Activated CD8-positive, alpha-beta memory T cell treated with anti-CD3 and anti-CD28 coated beads, Interleukin-2, amount 50 U/mL, for 24 hours (primary cell): ENCODE results near the gene ZNF316.

Source experiments
- DNase-seq: peaks from one replicate; pipeline ENCODE4 v3.0.0-alpha.2; 2020; ENCODE audit errors: extremely low read depth

ZNF316 gene

DNA sequence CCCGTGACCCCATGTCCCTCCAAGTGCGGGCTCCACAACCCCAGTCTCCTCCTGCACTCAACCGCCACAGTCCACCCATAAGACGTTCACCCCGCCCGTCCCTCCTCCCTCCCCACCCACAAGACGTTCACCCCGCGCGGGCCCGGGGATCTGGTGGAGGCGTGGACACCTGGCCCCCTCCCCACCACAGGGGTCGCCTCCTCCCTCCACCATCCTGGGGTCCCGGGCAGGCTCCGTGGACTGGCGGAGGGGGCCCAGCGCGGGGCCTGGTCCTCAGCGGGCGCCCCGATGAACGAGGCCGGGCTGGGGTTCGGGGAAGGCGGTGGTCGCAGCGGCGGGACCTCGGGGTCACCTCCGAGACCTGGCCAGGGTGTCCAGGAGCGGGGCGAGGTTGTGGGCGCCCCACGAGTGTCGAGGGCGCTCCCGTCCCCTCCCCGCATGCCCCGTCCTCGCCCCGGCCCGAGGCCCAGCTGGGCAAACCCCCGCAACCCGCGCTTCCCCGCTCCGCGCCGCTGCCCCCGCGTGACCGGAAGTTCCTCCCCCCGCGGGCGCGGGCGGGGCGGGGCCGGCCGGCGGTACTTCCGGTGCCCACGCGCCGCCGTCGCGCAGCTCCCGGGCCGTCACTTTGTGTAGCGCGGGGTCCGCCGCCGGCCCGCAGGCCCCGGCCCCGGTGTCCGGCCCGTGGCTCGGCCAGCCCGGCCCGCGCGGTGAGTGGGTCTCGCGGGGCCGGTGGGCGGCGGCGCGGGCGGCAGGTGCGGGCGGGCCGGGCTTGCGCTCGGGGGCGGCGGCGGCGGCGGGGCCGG is at the start of gene ZNF316:
TSS of gene ZNF316 (plus strand) at position 578 of the 803 bp plus-strand sequence. CDS start 5,092 bp downstream, outside the sequence.
- DNase-seq = no peak

DNA sequence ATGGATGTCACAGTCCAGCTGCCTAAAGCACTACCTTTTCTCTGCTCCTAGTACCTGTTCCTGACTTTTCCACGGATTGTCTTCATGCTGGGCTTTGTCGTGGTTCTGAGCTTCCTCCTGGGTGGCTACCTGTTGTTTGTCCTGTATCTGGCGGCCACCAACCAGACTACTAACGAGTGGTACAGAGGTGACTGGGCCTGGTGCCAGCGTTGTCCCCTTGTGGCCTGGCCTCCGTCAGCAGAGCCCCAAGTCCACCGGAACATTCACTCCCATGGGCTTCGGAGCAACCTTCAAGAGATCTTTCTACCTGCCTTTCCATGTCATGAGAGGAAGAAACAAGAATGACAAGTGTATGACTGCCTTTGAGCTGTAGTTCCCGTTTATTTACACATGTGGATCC is 48.6 kb upstream of the ZNF316 start:
- DNase-seq = no peak

DNA sequence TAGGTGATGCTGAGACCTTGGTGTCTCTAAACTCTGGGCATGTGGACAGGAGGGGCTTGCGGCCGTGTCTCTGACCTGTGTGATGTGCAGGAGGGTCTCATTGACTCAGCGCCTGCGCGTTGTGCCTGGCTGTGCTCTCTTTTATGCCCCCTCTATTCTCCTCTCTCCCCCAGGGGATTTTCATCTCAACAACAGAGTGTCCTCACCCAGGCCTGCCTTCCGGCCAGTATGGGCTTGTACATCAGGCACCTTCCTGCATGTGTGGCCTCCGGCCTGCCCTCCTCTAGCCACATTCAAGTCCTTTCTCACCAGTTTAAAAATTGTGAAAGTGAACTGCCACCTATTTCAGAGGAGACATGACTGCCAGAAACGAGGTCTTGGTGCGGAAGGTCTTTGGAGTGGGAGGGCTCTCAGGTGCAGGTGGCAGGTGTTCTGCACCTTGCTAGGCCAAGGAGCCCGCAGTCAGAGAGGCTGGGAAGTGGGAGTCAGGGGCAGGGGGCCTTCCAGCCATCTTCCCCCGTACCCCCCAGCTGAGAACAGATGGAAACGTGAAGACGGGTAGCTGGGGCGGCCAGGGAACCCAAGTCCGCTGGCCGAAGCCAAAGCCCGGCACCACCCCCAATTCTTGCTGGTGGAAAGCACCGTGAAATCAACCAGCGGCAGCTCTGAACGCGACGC is 47.8 kb upstream of the ZNF316 start:
- DNase-seq = no peak

DNA sequence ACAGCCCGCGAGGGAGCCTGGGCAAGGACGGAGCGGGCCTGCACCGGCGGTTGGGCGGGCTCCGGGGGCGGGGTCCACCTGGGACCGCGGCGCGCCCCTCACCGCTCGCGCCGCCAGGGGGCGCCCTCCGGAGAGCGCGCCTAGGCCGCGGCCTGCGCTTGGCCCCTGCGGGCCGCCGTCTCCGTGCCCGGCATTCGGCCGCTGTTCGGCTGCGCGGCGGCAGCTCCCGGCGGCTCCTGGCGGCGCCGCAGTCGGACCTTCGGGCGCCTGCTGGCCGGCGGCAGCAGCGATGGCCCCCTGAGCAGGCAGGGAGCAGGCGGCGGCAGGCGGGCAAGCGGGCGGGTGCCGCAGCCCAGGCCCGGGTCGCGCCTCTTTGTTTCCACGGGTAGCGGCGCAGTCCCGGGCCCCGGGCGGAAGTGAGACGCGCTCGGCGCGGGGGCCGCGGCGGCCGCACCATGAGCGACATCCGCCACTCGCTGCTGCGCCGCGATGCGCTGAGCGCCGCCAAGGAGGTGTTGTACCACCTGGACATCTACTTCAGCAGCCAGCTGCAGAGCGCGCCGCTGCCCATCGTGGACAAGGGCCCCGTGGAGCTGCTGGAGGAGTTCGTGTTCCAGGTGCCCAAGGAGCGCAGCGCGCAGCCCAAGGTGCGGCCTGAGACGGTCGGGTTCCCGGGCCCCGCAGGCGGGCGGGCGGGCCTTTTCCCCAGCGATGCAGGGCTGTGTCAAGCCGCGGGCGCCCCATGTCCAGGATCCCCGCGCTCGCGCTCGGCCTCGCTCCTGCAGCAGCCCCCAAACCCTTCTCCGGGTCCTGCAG is 47.1 kb upstream of the ZNF316 start, which contains the start of gene INTS15:
TSS of gene INTS15 (plus strand) at position 193 of the 816 bp plus-strand sequence. CDS start at position 456, 263 bp downstream.
- peak; percentile 49 for DNase-seq

DNA sequence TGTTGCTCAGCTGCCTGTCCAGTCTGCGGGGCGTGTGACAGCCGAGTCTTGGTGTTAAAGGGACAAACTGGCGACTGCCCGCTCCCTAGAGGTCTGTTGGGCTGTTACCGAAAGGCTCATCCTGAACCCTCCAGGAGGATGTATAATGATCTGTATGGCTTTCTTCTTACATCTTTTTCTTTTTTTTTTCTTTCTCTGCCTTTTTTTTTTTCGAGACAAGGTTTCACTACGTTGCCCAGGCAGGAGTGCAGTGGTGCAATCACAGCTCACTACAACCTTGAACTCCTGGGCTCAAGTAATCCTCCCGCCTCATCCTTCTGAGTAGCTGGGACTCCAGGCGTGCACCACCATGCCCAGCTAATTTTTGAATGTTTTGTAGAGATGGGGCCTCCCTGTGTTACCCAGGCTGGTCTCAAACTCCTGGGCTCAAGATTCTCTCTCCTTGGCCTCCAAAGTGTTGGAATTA is 46.4 kb upstream of the ZNF316 start:
- no peak for DNase-seq

DNA sequence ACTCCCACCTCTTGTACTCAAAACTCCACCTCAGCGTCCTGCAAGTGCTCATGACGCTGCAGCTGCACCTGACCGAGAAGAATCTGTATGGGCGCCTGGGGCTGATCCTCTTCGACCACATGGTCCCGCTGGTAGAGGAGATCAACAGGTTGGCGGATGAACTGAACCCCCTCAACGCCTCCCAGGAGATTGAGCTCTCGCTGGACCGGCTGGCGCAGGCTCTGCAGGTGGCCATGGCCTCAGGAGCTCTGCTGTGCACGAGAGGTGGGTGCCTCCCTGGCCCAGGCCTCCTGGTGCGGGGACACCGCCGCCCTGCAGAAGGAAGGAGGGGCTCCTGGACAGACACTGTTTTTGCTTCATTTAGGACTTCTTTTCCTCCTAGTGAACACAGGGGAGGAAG is 37.0 kb upstream of the ZNF316 start:
- DNase-seq = no peak

DNA sequence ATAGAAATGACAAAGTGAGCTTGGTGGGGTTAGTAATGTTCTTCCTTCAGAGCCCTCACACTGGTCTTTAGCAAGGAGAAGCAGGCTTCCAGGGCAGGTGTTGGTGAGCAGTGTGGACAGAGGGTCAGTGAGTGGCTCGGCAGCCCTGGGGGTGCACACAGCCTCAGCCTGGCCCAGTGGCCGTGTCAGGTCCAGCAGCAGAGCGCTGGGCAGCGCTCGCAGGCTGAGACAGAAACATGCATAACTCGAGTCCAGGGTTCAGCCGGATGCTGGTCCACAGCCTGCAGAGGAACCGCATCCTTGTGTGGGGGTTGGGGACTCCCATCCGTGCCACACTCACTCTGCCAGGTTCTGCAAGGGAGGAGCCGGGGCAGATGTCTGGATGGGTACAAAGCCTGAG is 32.7 kb upstream of the ZNF316 start:
- no peak for DNase-seq

DNA sequence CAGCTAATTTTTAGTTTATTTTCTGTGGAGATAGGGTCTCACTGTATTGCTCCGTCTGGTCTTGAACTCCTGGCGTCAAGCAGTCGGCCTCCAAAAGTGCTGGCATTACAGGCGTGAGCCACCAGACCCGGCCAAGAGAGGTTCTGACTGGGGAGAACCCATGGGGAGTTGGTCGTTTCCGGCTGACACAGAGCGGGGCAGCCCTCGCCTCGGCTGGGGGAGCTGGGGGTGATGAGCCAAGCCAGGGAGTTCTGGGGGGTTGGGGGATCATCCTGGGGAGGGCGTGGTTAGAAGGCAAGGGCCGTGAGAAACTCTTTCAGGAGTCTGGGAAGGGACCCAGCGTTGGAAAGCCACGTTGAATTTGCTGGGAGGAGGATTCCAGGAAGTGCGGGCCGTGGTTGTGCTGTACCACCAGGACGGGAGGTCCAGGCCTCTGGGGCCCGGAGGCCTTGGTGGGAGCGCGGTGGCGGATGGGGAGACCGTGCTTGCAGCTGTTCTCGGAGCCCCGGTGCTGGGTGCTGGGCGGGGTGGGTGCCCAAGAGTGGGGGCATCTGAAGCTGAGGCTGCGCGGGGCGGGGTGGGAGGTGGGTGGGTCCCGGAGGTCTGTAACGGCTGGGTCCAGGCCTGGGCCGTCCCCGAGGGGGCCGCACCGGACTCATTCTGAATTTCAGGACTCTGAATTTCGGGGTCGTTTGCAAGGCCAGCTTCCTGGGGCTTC is 30.1 kb upstream of the ZNF316 start:
- no peak for DNase-seq

DNA sequence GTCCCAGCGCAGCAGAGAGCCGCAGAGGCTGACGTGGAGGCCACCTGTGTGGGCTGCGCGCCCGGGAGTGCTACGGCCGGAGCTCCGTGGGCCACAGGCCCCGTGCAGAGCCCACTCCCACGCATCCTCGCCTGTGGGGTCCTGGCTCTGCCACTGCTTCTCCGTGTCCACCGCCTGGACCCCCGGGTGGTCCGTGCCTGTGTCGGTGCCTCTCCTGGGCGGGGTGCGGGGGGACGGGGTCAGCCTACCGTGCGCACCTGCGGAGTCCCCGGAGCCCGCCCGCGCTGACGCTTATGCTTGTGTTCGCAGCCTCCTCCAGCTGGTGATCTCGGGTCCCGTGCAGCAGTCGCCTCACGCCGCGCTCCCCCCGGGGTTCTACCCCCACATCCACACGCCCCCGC is 29.5 kb upstream of the ZNF316 start:
- no peak for DNase-seq

DNA sequence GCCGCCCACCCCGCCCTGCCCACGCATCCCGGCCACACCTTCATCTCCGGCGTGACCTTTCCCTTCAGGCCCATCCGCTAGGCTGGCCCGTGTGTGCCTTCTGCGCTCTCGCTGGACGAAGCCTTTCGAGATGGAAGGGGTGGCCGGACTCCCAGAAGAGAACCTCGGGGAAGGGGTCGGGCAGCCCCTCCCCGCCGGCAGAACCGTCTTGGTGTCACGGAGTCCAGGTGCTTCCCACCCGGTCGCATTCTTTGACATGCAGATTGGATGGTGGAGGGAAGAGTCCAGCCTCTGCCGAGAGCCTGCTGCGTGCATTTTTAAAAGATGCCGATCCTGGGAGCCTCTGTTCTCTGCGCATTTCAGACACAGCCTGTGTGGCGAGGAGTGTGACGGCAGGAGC is 29.0 kb upstream of the ZNF316 start:
- no peak for DNase-seq

DNA sequence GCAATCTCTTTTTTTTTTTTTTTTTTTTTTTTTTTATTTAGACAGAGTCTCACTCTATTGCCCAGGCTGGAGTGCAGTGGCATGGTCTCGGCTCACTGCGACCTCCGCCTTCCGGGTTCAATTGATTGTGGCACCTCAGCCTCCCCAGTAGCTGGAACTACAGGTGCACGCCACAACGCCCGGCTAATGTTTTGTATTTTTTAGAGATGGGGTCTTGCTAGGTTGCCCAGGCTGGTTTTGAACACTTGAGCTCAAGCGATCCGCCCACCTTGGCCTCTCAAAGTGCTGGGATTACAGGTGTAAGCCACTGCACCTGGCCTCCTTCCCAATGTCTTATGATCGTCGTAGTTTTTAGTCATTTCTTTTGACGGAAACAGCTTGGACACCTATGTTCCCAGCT is 28.3 kb upstream of the ZNF316 start:
- DNase-seq = no peak

DNA sequence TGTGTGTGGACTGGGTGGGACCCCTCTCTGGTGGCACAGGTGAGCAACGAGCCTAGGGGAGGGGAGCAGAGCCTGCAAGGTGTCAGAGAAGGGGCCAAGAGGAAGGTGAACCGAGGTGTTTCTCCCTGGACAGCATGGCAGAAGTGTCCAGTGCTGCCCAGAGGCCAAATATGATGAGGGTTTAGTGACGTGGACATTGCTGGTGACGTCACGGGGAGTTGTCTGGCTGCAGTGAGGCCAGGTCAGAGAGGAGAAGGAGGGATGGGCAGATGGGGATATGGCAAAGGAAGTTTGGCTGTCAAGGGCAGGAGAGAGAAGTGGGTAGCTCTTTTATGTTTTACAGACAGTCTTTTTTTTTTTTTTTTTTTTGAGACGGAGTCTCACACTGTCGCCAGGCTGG is 24.3 kb upstream of the ZNF316 start:
- DNase-seq = no peak

DNA sequence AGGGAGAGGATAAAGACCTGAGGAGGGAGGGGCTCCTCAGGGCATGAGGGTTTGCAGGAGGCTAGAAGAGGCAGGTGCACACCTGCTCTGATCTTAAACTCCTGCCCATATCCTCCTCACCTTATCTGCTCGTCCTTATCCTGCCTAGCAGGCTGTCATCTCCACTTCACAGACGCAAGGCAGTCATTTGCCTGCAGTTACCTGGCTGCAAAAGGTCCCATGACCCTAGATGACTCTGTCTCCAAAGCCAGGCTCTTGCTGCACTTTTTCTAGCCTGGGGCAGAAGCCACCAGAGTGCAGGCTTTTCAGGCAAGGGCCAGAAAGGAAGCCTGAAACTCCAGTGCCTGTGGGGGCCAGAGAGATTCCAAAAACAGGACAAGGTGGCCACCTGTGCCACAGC is 23.4 kb upstream of the ZNF316 start:
- DNase-seq = no peak

DNA sequence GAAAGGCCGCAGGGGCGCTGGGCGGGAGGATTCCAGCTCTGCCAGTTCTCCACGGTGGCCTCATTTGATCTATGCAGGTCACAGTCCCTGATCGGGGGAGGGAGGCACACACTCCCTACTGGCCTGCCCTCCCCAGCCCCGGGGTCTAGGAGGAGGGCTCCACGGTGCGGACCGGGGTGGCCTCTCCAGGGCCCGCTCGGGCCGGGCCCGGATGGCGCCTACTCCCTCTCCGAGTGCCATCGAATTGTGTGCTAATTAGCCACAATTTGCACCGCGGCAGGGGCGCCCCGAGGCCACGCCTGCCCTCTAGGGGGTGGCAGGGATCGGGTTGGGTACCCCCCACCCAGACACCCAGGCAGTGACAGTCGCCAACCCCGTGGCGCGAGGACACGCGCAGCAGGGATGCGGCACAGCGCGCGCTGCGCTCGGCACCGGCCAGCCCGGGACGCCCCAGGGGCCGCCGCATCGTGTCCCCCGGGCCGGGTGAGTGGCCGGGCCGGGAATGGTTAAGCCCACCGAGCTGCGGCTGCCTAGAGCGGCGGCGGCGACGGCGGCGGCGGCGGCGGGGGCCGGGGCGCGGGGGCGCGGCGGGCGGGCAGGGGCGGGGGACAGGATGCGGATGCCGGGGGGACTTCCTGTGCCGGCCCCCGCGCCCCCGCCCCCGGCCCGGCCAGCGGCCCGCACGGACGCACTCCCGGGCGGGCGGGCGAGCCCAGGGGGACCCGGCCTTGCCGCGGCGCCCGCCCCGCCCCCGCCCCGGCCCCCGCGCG is 22.0 kb upstream of the ZNF316 start, which contains the start of gene ZNF853:
TSS of gene ZNF853 (plus strand) at position 658 of the 770 bp plus-strand sequence. CDS start 565 bp downstream, outside the sequence.
- DNase-seq = no peak

DNA sequence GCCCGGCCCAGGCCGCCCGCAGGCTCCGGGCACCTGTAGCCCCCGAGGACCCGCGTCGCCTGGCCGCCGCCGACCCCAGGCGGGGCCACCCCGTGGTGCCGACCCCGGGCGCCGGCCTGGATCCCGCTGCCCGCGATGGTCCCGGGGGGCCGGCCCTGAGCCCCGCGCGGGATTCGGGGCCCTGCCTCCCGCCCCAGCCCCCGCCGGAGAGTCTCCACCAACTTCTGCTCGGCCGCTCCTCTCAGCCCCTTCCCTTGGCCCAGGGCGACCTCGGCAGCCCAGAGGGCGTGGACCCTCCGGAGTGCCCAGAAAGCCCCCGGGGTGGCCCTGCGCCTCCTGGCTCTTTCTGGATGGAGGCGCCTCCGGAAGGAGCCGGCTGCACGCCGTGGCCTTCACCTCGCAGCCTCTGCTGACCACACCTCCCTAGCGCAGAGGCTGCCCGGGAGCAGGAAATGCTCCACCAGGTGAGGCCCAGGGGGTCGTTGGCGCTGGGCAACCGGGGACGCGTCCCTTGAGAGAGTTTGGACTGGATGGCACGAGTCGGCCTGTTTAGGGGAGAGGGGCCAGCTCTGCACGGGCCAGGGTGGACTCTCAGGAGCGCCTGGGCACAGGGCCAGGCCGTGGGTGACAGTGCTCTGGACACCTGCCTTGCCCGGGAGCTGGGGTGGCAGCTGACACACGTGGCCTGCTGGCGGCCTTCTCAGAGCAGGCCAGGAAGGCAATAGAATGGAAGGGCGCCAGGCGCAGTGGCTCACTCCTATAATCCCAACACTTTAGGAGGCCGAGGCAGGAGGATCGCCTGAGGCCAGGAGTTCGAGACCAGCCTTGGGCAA is 21.2 kb upstream of the ZNF316 start:
- DNase-seq = no peak

DNA sequence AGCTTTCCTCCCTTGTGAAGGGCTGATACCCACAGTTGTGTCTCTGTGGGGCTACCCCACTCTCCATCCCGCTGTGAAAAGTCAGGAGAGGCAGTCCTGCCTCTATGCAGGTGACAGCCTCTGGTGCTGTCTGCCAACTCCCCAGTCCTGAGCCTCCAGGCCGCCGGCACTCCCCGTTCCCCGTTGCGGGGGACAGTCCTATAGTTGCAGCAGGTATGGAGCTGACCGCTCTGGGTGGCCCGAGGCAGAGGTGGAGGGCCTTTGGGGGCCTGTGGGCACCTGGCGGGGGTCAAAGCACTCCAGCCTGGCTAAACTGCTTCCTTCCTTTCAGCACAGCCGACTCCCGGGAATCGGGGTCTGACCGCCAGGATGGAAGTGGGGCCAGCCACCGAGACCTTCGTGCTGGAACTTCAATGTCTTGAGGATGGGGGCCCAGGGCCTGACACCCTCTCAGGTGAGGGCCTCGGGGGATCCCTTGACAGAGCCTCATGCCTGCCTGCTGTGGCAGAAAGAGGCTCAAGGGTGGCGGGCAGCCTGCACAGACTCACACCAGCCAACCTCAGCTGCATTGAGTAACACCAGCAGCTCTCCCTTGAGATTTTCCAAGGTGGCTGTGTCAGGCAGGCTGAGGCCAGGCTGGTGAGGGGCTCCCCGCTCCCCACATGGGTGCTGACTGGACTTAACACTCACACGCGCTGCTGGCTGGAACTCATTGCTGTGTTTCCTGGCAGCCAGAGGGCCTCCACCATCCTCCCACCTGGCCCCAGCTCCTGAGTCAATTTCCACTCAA is 20.1 kb upstream of the ZNF316 start:
- no peak for DNase-seq

DNA sequence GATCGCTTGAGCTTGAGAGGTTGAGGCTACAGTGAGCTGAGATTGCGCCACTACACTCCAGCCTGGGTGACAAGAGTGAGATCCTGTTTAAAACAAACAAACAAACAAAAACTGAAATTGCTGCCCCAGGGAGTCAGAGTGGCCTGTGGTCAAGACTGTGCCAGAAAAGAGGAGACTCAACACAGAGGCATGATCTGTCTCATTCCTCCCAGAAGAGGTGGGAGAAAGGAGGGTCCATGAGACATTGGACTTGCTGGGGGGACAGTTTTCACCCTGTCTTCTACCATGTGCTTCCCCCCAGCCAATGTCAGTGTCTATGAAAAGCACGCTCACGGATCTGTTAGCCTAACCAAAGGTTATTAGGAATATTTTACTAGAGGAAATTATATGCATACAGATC is 18.5 kb upstream of the ZNF316 start:
- no peak for DNase-seq

DNA sequence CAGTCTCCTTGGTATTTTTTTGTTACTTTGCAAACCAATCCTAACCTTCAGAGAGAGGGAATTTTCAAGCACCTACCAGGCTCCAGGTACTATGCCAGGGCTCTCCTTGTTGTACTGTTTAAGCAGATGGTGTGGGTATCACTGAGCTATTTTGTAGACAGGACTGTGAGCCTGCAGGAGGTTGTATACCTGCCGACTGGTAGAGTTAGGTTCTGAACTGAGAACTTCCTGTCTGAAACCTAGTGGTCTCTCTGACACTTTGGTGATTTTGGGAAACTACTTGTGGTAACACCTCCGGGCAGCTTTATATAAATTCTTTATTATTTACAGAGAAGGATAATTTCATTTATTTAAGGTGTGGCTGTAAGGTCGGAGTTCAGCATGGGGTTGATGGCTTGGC is 17.2 kb upstream of the ZNF316 start:
- DNase-seq = no peak
